HL-60 (cell line): ENCODE measurements around the gene B3GALT5.

Experiments
- GABPA ChIP-seq: IDR thresholded peaks from 2 replicates; pipeline ENCODE4 v1.6.1; 2012; ENCODE audit warnings: low read depth
- TF ChIP-seq, protein P1 (sequence below): IDR thresholded peaks from one replicate; pipeline ENCODE4 v1.5.1; 2011; ENCODE audit warnings: low read length, control low read depth, inconsistent platforms; ENCODE audit not compliant: insufficient read depth

DNA sequence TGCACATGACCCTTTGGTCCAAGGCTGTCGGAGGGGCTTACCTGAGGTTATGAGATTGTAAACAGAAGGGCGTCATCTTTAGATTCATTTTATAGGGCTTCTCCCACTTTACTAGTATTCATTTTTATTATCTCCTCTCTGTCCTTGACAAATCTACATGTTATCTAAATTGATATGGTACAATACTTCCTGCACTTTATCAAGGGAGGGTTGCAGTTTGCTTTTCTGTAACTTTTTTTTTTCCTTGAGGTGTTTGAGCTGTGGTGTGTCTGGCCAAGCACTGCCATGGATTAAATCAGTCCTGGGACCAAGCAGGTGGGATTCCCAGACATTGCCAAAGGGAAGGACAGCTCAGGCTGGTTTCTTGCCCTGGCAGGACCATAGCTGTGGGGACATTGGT lies 32.0 kb upstream of the B3GALT5 start:
- TF ChIP-seq, protein P1, sequence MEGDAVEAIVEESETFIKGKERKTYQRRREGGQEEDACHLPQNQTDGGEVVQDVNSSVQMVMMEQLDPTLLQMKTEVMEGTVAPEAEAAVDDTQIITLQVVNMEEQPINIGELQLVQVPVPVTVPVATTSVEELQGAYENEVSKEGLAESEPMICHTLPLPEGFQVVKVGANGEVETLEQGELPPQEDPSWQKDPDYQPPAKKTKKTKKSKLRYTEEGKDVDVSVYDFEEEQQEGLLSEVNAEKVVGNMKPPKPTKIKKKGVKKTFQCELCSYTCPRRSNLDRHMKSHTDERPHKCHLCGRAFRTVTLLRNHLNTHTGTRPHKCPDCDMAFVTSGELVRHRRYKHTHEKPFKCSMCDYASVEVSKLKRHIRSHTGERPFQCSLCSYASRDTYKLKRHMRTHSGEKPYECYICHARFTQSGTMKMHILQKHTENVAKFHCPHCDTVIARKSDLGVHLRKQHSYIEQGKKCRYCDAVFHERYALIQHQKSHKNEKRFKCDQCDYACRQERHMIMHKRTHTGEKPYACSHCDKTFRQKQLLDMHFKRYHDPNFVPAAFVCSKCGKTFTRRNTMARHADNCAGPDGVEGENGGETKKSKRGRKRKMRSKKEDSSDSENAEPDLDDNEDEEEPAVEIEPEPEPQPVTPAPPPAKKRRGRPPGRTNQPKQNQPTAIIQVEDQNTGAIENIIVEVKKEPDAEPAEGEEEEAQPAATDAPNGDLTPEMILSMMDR: no peak
- no peak for TF ChIP-seq GABPA
